Fibroblast of skin of abdomen (primary cell): ENCODE measurements around the gene RFTN1.
A peak's percentile ranks its signal among the peaks of the same experiment; 100 is the strongest.

ENCODE experiments used
- DNase-seq: peaks from one replicate; pipeline ENCODE4 v3.0.0-alpha.2; 2013

RFTN1 gene

DNA sequence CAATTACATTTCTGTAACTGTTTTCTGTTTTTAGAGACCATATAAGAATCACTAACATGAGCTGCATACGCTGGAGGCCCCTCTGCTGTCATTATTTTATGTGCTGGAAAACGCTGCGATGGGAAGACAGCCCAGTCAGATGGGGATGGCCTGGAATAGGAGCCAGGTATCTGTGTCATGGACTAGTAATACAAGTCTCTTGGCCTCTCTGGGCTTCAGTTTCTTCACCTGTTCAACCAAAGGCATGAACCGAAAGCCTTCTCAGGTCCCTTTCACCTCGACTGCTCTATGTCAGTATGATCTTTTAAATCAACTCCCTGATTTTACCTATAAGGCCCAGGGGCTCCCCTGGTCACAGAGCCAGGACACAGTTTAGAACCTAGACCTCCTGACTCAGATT lies 14.6 kb upstream of the RFTN1 start:
- no peak for DNase-seq

- no peak for DNase-seq
Observed at GRCh38 chr3:16524196-16524595, 10.7 kb upstream of the RFTN1 start.

GRCh38 chr3:16523778-16524177 lies 10.3 kb upstream of the RFTN1 start:
- peak; percentile 44 for DNase-seq

- DNase-seq: no peak
Observed at GRCh38 chr3:16522834-16523233, 9.3 kb upstream of the RFTN1 start.

DNA sequence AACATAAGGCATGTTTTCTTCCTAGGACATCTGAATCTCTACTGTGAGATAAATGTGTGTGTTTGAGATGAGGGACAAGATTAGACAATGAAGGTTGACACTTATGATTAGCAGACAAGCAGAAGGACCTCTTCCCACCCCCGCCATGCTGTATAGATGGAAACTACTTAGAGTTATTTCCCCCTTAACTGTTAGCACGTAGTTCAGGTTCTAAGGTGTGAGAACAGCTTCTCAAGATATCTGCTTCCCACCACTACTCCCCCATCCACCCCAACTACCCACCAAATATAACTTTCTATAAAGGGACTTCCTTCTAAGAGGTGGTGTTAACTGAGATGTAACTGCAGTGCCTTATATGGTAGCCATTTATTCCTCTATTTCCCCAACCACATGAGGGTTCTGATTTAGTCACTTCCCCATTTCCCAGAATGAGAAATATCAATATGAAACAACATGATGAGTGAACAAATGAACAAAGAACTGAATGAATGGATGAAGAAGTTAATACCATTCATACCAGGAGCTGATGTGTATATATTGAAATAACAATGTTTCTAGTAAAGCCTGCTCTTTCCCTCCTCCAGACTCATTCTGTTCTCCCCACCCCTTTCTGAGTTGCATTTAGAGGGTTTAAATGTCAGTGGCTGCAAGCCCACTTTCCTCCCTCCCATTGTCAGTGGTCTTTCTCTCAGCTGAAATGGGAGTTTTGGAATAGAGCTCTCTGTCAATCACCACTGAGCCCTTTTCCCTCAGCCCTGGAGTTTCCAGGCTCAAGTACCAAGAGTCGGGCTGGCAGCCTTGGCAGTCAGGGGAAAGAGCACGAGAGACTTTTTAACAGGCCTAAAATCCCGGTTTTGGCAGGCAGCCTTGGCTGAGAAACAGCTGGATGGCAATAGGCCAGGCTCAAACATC lies 7.7 kb upstream of the RFTN1 start:
- no peak for DNase-seq

- no peak for DNase-seq
Observed at GRCh38 chr3:16520241-16520969, 6.9 kb upstream of the RFTN1 start.

- peak; percentile 75 for DNase-seq
Observed at GRCh38 chr3:16516695-16517481, 3.4 kb upstream of the RFTN1 start.

- no peak for DNase-seq
Observed at GRCh38 chr3:16515885-16516420, 2.5 kb upstream of the RFTN1 start.

DNA sequence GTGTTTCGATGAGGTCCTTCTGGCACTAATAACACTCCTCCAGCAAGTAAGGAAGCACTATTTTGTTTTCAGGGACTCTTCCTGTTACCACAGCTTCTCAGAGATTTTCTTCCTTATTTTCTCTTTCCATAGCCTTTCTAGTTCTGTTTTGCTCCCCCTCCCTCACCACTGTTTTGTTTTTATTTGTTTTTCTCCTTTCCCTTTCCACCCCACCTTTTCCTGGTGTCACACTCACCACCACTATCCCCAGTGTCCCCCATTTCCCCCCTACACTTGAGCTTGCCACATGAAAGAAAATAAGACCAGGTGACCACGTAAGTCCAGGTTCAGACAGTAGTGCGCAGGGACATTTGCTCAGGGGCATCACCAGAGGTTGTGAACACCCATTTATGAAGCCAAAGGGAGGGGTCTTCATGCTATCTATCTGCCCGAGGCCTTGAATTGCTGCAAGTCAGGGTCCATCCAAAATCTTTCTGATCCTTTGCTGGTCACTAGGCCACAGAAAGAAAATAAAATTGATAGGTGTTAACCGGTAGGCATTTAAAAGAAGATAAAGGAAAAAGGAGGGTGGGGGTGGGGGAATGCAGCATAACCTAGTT lies 1.4 kb upstream of the RFTN1 start:
- DNase-seq: no peak

GRCh38 chr3:16514021-16514700 lies 662 bp upstream of the RFTN1 start:
- DNase-seq: no peak

GRCh38 chr3:16512435-16513140 lies 911 bp downstream of the RFTN1 start:
- no peak for DNase-seq

GRCh38 chr3:16511681-16512434 lies 1.6 kb downstream of the RFTN1 start:
- DNase-seq: peak; percentile 78

DNA sequence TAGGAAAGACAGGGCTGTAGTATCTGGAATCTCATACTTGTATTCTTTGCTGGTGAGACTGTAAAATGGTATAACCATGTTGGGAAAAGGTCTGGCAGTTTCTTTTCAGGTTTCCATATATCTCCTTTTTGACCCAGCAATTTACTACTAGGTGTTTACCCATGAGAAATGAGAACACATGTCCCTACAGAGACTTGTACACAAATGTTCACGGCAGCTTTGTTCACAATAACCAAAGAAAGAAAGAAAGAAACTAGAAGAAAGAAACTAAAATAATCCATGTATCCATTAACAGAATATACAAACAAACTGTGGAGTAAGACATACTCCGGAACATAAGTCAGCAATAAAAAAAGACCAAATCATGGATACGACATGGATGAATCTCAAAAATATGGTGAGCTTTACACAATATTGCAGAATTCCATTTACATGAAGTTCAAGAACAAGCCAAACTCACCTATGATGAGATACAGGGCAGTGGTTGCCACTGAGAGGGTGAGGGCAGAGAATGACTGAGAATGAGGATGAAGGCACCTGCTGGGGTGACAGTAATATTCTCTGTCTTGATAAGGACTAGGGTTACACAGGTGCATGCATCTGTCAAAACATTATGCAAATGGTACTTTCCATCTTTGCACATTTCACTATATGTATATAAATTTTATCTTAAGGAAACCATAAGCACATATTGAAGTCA lies 2.7 kb downstream of the RFTN1 start:
- no peak for DNase-seq

DNA sequence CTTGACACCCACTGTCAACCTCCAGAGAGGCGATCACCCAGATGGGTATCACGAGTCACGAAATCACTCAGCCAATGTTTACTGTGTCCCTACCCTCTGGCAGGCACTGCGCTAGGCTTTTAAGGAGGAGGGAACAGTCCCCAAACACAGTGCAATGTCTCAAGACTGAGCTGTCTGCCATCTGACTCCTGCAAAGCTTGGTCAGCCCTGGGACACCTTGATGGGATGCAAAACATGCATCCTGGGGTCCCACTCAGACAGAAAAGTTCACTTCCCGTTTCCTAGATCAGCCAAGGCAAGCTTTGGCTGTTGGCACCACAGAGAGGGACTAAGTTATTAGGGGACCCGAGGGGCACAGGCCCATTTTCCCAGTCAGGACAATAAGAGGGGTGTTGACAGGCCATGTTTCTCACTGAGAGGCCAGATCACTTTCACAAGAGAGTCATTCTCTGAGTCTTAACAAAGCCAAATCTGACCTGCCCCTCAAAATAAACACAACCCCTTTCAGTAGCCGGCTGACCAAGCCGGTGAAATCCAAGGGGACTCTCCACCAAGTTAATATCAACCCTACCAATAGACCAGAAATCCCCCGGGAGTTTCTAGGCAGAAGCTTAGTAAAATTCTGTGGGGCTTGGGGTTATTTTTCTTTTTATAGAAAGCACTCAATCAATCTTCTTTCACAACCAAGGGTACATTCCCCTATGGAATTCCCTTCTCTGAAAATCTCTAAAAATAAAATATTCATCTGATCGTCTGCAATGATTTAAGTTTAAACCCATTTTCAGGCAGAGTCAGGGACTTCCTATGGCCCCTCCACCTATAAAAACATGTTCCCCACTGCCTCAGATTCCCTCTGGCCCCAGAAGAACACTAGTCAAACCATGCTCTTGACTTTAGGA lies 3.5 kb downstream of the RFTN1 start:
- DNase-seq: no peak

DNA sequence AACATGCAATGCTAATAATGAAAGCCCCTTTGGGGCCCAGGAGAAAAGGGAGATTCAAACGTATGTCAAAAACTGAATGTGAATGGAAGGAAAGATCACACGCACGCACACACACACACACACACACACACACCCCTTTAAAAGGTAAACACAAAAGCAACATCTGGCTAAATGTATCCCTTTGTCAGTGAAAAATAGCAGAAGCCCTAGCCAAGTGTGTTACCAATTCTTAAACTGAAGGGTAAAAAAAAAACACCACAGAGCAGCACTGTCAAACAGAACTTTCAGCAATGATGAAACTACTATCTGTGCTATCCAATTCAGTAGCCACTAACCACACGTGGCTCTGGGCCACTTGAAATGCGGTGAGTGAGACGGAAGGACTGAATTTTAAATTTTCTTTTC lies 4.9 kb downstream of the RFTN1 start:
- DNase-seq: peak; percentile 54

GRCh38 chr3:16508243-16508578 lies 5.3 kb downstream of the RFTN1 start:
- no peak for DNase-seq

- DNase-seq: no peak
Observed at GRCh38 chr3:16507578-16508242, 5.8 kb downstream of the RFTN1 start.
